Loucy (cell line): ENCODE results near the gene CACNB1.

Source experiments
- CTCF ChIP-seq: fragments of 200-600 bp; sonication (generic); conservative IDR thresholded peaks from 2 replicates; pipeline ENCODE4 v1.5.1; 2014; ENCODE audit warnings: mild to moderate bottlenecking, antibody characterized with exemption, low read length
- EZH2phosphoT487 ChIP-seq: fragments of 200-600 bp; IDR thresholded peaks from 2 replicates; pipeline ENCODE4 v1.6.1; 2018; ENCODE audit warnings: antibody characterized with exemption, mild to moderate bottlenecking, moderate library complexity, borderline replicate concordance

GRCh38 chr17:39139561-39139960 lies 57.9 kb downstream of the CACNB1 start:
- TF ChIP-seq CTCF (no peak), EZH2phosphoT487 (no peak)
